NB4 (cell line): Measurements from ENCODE around the gene OLA1.

Experiments used
- MYC ChIP-seq: IDR thresholded peaks from 2 replicates; pipeline ENCODE4 v1.6.1; 2011; ENCODE audit warnings: low read depth, low read length
- POLR2A ChIP-seq: IDR thresholded peaks from 2 replicates; pipeline ENCODE4 v1.6.1; 2011; ENCODE audit warnings: mild to moderate bottlenecking; ENCODE audit not compliant: insufficient read length; ENCODE audit errors: extremely low read depth
- TF ChIP-seq, protein P1 (sequence below): IDR thresholded peaks from one replicate; pipeline ENCODE4 v1.5.1; 2012; ENCODE audit warnings: low read depth, low read length
- TF ChIP-seq, protein P2 (sequence below): IDR thresholded peaks from 2 replicates; pipeline ENCODE4 v1.6.1; 2011; ENCODE audit warnings: low read depth, low read length

DNA sequence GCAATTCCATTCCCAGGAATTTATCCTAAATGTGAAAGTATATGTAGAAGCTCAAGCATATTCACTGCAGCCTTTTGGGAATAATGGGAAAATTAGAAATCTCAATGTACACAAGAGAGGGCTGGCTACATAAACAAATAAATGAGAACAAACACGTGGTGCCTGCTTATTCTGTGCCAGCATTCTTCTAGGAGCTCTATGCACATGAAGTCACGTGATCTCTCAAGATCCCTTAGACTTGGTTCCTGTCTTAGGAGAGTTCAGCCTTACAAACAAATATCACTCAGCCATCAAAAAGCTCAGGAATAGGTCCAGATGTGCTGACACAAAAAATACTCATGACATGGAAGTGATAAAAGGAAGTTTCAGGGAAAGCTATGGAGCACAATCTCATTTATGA, 190.3 kb downstream of the OLA1 start:
- TF ChIP-seq, protein P1, sequence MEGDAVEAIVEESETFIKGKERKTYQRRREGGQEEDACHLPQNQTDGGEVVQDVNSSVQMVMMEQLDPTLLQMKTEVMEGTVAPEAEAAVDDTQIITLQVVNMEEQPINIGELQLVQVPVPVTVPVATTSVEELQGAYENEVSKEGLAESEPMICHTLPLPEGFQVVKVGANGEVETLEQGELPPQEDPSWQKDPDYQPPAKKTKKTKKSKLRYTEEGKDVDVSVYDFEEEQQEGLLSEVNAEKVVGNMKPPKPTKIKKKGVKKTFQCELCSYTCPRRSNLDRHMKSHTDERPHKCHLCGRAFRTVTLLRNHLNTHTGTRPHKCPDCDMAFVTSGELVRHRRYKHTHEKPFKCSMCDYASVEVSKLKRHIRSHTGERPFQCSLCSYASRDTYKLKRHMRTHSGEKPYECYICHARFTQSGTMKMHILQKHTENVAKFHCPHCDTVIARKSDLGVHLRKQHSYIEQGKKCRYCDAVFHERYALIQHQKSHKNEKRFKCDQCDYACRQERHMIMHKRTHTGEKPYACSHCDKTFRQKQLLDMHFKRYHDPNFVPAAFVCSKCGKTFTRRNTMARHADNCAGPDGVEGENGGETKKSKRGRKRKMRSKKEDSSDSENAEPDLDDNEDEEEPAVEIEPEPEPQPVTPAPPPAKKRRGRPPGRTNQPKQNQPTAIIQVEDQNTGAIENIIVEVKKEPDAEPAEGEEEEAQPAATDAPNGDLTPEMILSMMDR: no peak
- TF ChIP-seq POLR2A (no peak), MYC (no peak)
- TF ChIP-seq, protein P2, sequence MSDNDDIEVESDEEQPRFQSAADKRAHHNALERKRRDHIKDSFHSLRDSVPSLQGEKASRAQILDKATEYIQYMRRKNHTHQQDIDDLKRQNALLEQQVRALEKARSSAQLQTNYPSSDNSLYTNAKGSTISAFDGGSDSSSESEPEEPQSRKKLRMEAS: no peak
